Mesenchymal stem cell (in vitro differentiated cells and primary cell): Measurements from ENCODE around the gene USP11.

Source experiments
- DNase-seq: peaks from one replicate; pipeline ENCODE4 v3.0.0-alpha.2; 2013
- H2AFZ ChIP-seq: one replicate; pipeline ENCODE4 v1.6.1; 2013; ENCODE audit warnings: low read depth, mild to moderate bottlenecking, control low read depth, inconsistent platforms, low read length, moderate library complexity
- H2AK5ac ChIP-seq: 2 replicates; pipeline ENCODE4 v1.6.1; 2013; ENCODE audit warnings: low read length, moderate library complexity, mild to moderate bottlenecking, inconsistent platforms; ENCODE audit not compliant: severe bottlenecking
- H2BK120ac ChIP-seq: one replicate; pipeline ENCODE4 v1.6.1; 2013; ENCODE audit warnings: low read depth, mild to moderate bottlenecking, inconsistent platforms, low read length, moderate library complexity
- H2BK12ac ChIP-seq, 2 experiments: one replicate each; pipeline ENCODE4 v1.6.1; 2013; ENCODE audit warnings: inconsistent platforms in 2 of 2, low read length in 2 of 2, mild to moderate bottlenecking in 2 of 2, moderate library complexity in 2 of 2, control low read depth in 1 of 2
- H2BK15ac ChIP-seq: one replicate; pipeline ENCODE4 v1.6.1; 2013; ENCODE audit warnings: mild to moderate bottlenecking, low read depth, inconsistent platforms; ENCODE audit not compliant: poor library complexity, severe bottlenecking
- H2BK5ac ChIP-seq: 2 replicates; pipeline ENCODE4 v1.6.1; 2013; ENCODE audit warnings: low read depth, mild to moderate bottlenecking, low read length, control low read depth, inconsistent platforms; ENCODE audit not compliant: poor library complexity, severe bottlenecking
- H3K14ac ChIP-seq, 2 experiments: one replicate each; pipeline ENCODE4 v1.6.1; 2013; ENCODE audit warnings: inconsistent platforms in 2 of 2, low read length in 2 of 2, control low read depth in 1 of 2, mild to moderate bottlenecking in 1 of 2, moderate library complexity in 1 of 2
- H3K18ac ChIP-seq, 2 experiments: one replicate each; pipeline ENCODE4 v1.6.1; 2013; ENCODE audit warnings: inconsistent platforms in 2 of 2, low read length in 2 of 2, control low read depth in 1 of 2, low read depth in 1 of 2, mild to moderate bottlenecking in 1 of 2
- H3K23ac ChIP-seq, 2 experiments: one replicate each; pipeline ENCODE4 v1.6.1; 2013; ENCODE audit warnings: inconsistent platforms in 2 of 2, low read length in 2 of 2, mild to moderate bottlenecking in 2 of 2, moderate library complexity in 2 of 2, control low read depth in 1 of 2
- H3K27ac ChIP-seq: 2 replicates; pipeline ENCODE4 v1.5.1; 2013; ENCODE audit warnings: mild to moderate bottlenecking, moderate library complexity, low read length, control low read depth, inconsistent platforms; ENCODE audit not compliant: poor library complexity, severe bottlenecking
- H3K27me3 ChIP-seq, 2 experiments: 2 replicates each; pipeline versions ENCODE4 v1.6.1 to v1.7.0; 2013; ENCODE audit warnings: low read length in 2 of 2, mild to moderate bottlenecking in 2 of 2, moderate library complexity in 2 of 2, control low read depth in 1 of 2, inconsistent platforms in 1 of 2; ENCODE audit not compliant: control insufficient read depth in 1 of 2, insufficient read depth in 1 of 2
- H3K36me3 ChIP-seq, 2 experiments: 2 replicates each; pipeline versions ENCODE4 v1.6.1 to v1.7.0; 2013; ENCODE audit warnings: low read length in 2 of 2, control low read depth in 1 of 2, inconsistent platforms in 1 of 2, low read depth in 1 of 2, mild to moderate bottlenecking in 1 of 2; ENCODE audit not compliant: insufficient read depth in 2 of 2, control insufficient read depth in 1 of 2
- H3K4ac ChIP-seq, 2 experiments: one replicate each; pipeline ENCODE4 v1.6.1; 2013; ENCODE audit warnings: inconsistent platforms in 2 of 2, low read length in 2 of 2, mild to moderate bottlenecking in 2 of 2, moderate library complexity in 2 of 2, control low read depth in 1 of 2, low read depth in 1 of 2
- H3K4me1 ChIP-seq: 2 replicates; pipeline ENCODE4 v1.6.1; 2013; ENCODE audit warnings: low read depth, low read length, control low read depth; ENCODE audit not compliant: control insufficient read depth, insufficient read depth
- H3K4me2 ChIP-seq: 2 replicates; pipeline ENCODE4 v1.6.1; 2013; ENCODE audit warnings: low read length, mild to moderate bottlenecking, inconsistent platforms; ENCODE audit not compliant: poor library complexity, severe bottlenecking
- H3K4me3 ChIP-seq, 2 experiments: 2 replicates each; pipeline versions ENCODE4 v1.5.1 to v1.7.0; 2013; ENCODE audit warnings: low read length in 2 of 2, mild to moderate bottlenecking in 2 of 2, control low read depth in 1 of 2, low read depth in 1 of 2; ENCODE audit not compliant: insufficient read depth in 1 of 2
- H3K79me1 ChIP-seq: replicated peaks from 2 replicates; pipeline ENCODE4 v1.6.1; 2013; ENCODE audit warnings: mild to moderate bottlenecking, control low read depth, low read length, inconsistent platforms; ENCODE audit not compliant: poor library complexity, severe bottlenecking
- H3K9ac ChIP-seq: 2 replicates; pipeline ENCODE4 v1.7.0; 2013; ENCODE audit warnings: mild to moderate bottlenecking, low read length, moderate library complexity
- H3K9me3 ChIP-seq: 2 replicates; pipeline ENCODE4 v1.7.0; 2013; ENCODE audit warnings: mild to moderate bottlenecking, low read length; ENCODE audit not compliant: control insufficient read depth
- H4K8ac ChIP-seq: one replicate; pipeline ENCODE4 v1.6.1; 2013; ENCODE audit warnings: inconsistent platforms, mild to moderate bottlenecking, low read length, moderate library complexity
- H4K91ac ChIP-seq: one replicate; pipeline ENCODE4 v1.6.1; 2013; ENCODE audit warnings: mild to moderate bottlenecking, low read length, inconsistent platforms
- WGBS: methylation state at CpG from one replicate; pipeline ENCODE4 v1.1.7; 2013; ENCODE audit warnings: mixed read lengths; 5-methylcytosine and 5-hydroxymethylcytosine counted together

The USP11 gene

DNA sequence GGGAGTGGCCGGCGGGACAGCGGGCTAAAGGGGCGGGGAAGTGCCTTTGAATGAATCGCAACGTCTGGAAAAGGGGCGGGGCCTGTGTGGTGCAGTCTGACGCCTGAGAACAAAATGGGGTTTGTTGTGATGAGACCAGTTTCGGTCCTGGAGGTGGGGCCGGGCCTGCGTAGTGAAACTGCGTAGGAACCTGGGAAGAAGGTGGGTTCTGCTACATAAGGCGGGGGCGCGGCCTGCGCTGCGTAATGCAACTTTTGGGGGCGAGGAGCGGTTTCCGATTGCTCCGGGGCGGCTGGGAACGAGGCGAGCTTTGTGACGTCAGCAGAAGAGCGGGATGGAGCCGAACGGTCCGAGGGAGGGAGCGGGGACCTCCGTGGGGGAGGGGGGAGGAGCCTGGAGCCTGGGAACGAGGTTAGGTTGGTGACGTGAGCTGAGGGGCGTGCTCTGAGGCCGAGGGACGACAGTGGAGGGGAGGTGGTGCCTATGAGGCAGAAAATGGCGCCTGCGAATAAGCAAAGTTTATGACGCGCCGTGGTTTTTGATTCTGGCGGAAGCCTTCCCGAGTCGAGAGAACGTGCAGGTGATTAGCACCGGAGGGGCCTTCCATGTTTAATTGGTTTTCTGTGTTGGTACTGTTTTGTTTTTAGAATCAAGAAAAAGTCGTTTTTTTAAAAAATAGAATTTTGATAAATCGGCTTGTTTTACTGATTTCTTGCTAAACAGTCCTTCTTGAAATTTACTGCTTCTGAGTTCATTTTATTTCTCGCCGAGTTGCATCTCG lies 714 bp downstream of the USP11 start:
- Histone ChIP-seq H2AK5ac (no peak overlapping the region), H3K4me3 (peak overlapping the region; percentile 85 to 93), H3K4me2 (no peak overlapping the region), H4K8ac (no peak overlapping the region), H3K79me1 (peaks cover 2% of the 10 kb centered on the region), H2BK5ac (no peak overlapping the region), H3K14ac (no peak overlapping the region), H3K4me1 (peaks cover 2% of the 10 kb centered on the region), H3K4ac (no peak overlapping the region), H2BK15ac (no peak overlapping the region), H3K18ac (no peak overlapping the region), H3K9ac (peak overlapping the region; percentile 100), H3K36me3 (peaks cover 10 to 12% of the 10 kb centered on the region in 2 experiments), H3K27me3 (peaks cover 0 to 36% of the 10 kb centered on the region in 2 experiments), H2AFZ (no peak overlapping the region), H3K23ac (no peak overlapping the region), H2BK12ac (no peak overlapping the region), H3K9me3 (no peaks in the 10 kb centered on the region), H2BK120ac (no peak overlapping the region), H4K91ac (no peak overlapping the region), H3K27ac (peak overlapping the region; percentile 73)
- DNase-seq: peak; percentile 97
- 1% methylated on average over 31 of the region's 51 CpGs for WGBS

DNA sequence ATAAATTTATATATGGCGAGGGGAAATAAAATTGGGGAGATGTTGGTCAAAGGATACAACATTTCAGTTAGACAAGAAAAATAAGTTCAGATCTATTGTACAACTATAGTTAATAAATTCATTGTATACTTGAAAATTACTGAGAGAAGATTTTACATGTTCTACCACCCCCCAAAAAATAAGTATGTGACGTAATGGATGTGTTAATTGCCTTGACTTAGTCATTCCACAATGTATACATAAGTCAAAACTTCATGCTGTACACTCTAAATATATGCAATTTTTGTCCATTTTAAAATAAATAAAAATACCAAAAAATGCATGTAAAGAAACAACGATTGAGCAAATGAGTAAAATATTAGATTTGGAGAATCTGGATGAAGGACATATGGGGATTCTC lies 1.8 kb downstream of the USP11 start:
- H2BK120ac ChIP-seq: no peak overlapping the region
- peak overlapping the region in 1 of 2 experiments; percentile 85 for H3K4me3 ChIP-seq
- H2BK5ac ChIP-seq: no peak overlapping the region
- no peak overlapping the region for H3K4me2 ChIP-seq
- H3K18ac ChIP-seq: no peak overlapping the region
- no CpG with 5 or more reads among the region's 3 CpGs for WGBS
- H2BK15ac ChIP-seq: no peak overlapping the region
- no peak overlapping the region for H3K14ac ChIP-seq
- no peak overlapping the region for H4K91ac ChIP-seq
- no peak overlapping the region for H2BK12ac ChIP-seq
- H3K9me3 ChIP-seq: no peaks in the 10 kb centered on the region
- H3K4ac ChIP-seq: no peak overlapping the region
- H4K8ac ChIP-seq: no peak overlapping the region
- H3K27ac ChIP-seq: no peak overlapping the region
- peaks cover 5% of the 10 kb centered on the region for H3K79me1 ChIP-seq
- no peak overlapping the region for H2AK5ac ChIP-seq
- peaks cover 2% of the 10 kb centered on the region for H3K4me1 ChIP-seq
- H3K36me3 ChIP-seq: peaks cover 7% of the 10 kb centered on the region in 2 experiments
- no peak overlapping the region for H2AFZ ChIP-seq
- DNase-seq: no peak
- H3K27me3 ChIP-seq: peaks cover 0 to 43% of the 10 kb centered on the region in 2 experiments
- no peak overlapping the region for H3K23ac ChIP-seq
- H3K9ac ChIP-seq: peak overlapping the region; percentile 100

DNA sequence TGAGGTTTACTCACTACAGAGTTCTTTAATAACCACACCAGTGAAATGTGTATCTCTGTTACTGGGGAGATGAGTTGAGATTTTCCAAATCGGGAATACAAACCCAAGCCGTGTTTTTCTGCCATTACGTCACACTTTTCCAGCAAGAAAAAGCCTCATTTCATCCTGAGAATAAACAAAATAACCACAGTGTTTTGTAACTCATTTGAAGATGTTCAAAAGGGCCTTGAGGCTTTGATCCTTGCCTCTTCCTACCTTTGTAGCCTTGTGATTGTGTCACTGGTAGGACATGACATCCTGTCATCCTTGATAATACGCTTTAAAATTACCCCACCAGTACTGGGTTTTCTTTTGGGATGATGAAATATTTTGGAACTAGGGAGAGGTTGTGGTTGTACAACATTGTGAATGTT lies 2.9 kb downstream of the USP11 start:
- H4K91ac ChIP-seq: no peak overlapping the region
- peaks cover 13% of the 10 kb centered on the region for H3K79me1 ChIP-seq
- peaks cover 5% of the 10 kb centered on the region for H3K9me3 ChIP-seq
- H2AFZ ChIP-seq: no peak overlapping the region
- peak overlapping the region; percentile 100 for H3K9ac ChIP-seq
- H3K18ac ChIP-seq: no peak overlapping the region
- no peak overlapping the region for H2BK120ac ChIP-seq
- no peak overlapping the region for H3K4ac ChIP-seq
- H3K23ac ChIP-seq: no peak overlapping the region
- no peak overlapping the region for H3K14ac ChIP-seq
- DNase-seq: peak; percentile 86
- H3K27me3 ChIP-seq: peaks cover 0 to 54% of the 10 kb centered on the region in 2 experiments
- no peak overlapping the region for H2AK5ac ChIP-seq
- H4K8ac ChIP-seq: no peak overlapping the region
- H3K4me2 ChIP-seq: no peak overlapping the region
- H2BK5ac ChIP-seq: no peak overlapping the region
- H2BK15ac ChIP-seq: no peak overlapping the region
- WGBS: no CpG with 5 or more reads among the region's 4 CpGs
- no peak overlapping the region for H3K27ac ChIP-seq
- no peak overlapping the region for H2BK12ac ChIP-seq
- H3K4me1 ChIP-seq: peaks cover 2% of the 10 kb centered on the region
- no peak overlapping the region for H3K4me3 ChIP-seq
- peaks cover 14 to 16% of the 10 kb centered on the region in 2 experiments for H3K36me3 ChIP-seq

DNA sequence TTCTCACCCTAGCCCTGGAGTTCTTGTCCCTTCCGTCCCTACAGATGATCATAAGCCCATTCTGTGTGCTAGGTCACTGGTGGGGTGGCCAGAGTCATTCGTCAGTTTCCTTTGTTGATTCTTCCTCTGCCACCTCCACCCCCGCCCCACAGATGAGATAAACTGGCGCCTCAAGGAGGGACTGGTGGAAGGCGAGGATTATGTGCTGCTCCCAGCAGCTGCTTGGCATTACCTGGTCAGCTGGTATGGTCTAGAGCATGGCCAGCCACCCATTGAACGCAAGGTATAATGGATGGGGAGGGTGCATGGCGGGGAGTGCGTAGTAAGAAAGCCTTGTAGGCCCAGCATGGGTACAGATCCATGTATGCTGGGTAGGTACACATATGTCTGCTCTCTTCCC lies 6.4 kb downstream of the USP11 start:
- Histone ChIP-seq H3K4ac (no peak overlapping the region), H3K4me1 (no peaks in the 10 kb centered on the region), H3K27me3 (peaks cover 0 to 60% of the 10 kb centered on the region in 2 experiments), H3K18ac (no peak overlapping the region), H3K27ac (no peak overlapping the region), H4K8ac (no peak overlapping the region), H3K23ac (no peak overlapping the region), H3K4me2 (no peak overlapping the region), H3K4me3 (no peak overlapping the region), H2AK5ac (no peak overlapping the region), H3K36me3 (peaks cover 45% of the 10 kb centered on the region in 2 experiments), H2BK5ac (no peak overlapping the region), H2BK120ac (no peak overlapping the region), H2BK15ac (no peak overlapping the region), H4K91ac (no peak overlapping the region), H2BK12ac (no peak overlapping the region), H3K9me3 (peaks cover 6% of the 10 kb centered on the region), H3K79me1 (peaks cover 20% of the 10 kb centered on the region), H3K14ac (no peak overlapping the region), H2AFZ (no peak overlapping the region), H3K9ac (no peak overlapping the region)
- no peak for DNase-seq
- 100% methylated on average over 6 of the region's 8 CpGs for WGBS
